NT2/D1 (cell line): ENCODE measurements around the gene CRISPLD2.

ENCODE experiments used
- SUZ12 ChIP-seq: IDR thresholded peaks from 2 replicates; pipeline ENCODE4 v1.6.1; 2011; ENCODE audit not compliant: insufficient read length, insufficient read depth; ENCODE audit errors: extremely low read depth
- YY1 ChIP-seq: IDR thresholded peaks from 2 replicates; pipeline ENCODE4 v1.6.1; 2011; ENCODE audit not compliant: insufficient read length, insufficient read depth

GRCh38 chr16:84883301-84883700 lies 63.5 kb downstream of the CRISPLD2 start:
- no peak for TF ChIP-seq YY1
- TF ChIP-seq SUZ12, result no peak
